Omental fat pad (tissue), 4 donors: ENCODE results near the gene SEMA4G. TPM values are rescaled to one million over a fixed set of nuclear protein-coding genes. Genes with fewer than 3 reads are reported as not detected.

Source experiments
- ATAC-seq: fragments of 150-250 bp; one replicate; pipeline ENCODE4 v1.9.1; 2016; ENCODE audit warnings: mild to moderate bottlenecking, moderate library complexity; ENCODE audit not compliant: low FRiP score
- DNase-seq: peaks from one replicate; pipeline ENCODE4 v3.0.0-alpha.2; 2019; ENCODE audit warnings: low spot score
- total RNA-seq, 4 donors: library from RNA; depleted of rRNA; stranded (reverse); fragments of >200 nt; gene quantifications; one replicate each; pipeline ENCODE4 v1.1.0, GENCODE V29; 2016
- TF ChIP-seq, protein P1 (sequence below), 3 donors: fragments of 450-650 bp; IDR thresholded peaks; one replicate each; pipeline ENCODE4 v1.5.1; 2016 to 2017; ENCODE audit warnings: antibody characterized with exemption in 3 of 3, mild to moderate bottlenecking in 3 of 3, moderate library complexity in 2 of 3

Gene SEMA4G
- total RNA-seq, 4 donors from 2014 or later = 0.47 to 1.4 (median 1.1) TPM

DNA sequence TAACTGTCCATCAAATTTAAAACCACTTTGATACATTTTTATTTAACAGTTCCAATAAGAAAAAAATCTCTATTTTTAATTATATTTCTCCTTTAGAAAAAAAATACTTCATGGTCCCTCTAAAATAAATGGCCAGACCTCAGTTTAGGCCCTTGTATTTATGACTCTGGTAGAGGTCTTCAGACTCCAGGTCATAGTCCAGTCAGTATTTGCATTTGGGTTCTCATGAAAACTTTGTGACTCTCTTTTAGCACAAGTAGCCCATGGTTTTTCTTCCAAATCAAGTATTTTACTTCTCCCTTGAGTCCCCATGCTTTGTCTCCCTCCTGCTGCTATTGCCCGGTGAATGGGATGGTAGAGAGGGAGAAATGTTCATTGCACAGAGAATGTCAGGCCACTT, 5.5 kb upstream of the SEMA4G start:
- no peak for DNase-seq
- TF ChIP-seq, protein P1, sequence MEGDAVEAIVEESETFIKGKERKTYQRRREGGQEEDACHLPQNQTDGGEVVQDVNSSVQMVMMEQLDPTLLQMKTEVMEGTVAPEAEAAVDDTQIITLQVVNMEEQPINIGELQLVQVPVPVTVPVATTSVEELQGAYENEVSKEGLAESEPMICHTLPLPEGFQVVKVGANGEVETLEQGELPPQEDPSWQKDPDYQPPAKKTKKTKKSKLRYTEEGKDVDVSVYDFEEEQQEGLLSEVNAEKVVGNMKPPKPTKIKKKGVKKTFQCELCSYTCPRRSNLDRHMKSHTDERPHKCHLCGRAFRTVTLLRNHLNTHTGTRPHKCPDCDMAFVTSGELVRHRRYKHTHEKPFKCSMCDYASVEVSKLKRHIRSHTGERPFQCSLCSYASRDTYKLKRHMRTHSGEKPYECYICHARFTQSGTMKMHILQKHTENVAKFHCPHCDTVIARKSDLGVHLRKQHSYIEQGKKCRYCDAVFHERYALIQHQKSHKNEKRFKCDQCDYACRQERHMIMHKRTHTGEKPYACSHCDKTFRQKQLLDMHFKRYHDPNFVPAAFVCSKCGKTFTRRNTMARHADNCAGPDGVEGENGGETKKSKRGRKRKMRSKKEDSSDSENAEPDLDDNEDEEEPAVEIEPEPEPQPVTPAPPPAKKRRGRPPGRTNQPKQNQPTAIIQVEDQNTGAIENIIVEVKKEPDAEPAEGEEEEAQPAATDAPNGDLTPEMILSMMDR (IDR thresholded peaks at IDR 0.05) = no peak
- no peak for ATAC-seq

DNA sequence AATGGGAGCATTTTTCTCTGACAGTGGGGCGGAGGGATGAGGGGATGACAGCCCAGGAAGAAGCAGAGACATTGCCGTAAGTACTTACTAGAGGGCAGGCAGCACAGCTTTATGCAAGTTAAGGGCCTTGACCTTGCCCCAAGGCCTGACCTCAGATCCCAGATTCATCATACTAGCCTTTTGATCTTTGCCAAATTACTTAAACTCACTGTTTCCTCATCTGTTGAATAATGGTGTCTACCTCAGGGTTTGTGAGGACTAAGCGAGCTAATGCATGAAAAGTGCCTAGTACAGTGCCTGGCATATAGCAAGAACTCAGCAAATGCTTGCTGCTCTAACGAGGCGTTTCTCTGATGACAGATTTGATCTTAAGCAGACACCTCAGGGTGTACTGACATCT, 3.5 kb upstream of the SEMA4G start:
- no peak for ATAC-seq
- DNase-seq = no peak
- TF ChIP-seq, protein P1 (IDR thresholded peaks at IDR 0.05) = no peak

DNA sequence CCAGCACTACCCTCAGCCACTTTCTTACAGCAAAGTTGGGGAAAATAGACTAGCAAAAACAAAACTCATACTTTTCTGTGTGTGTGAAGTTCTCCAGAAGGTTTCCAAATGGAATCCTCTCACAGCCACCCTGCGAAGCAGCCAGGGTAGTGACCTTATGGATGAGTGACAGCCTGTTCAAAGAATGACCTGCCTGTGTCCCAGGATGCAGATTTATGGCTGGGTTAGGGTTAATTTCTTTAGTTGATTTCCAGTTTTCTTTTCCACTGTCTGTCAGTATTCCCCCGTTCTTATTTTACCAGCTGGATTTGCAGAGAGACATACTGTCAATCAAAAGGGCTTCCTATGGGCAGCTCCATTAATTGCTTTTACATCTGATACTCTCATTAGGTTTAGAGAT, 2.4 kb upstream of the SEMA4G start:
- DNase-seq (no peak), ATAC-seq (no peak)
- TF ChIP-seq, protein P1 (IDR thresholded peaks at IDR 0.05) = no peak

DNA sequence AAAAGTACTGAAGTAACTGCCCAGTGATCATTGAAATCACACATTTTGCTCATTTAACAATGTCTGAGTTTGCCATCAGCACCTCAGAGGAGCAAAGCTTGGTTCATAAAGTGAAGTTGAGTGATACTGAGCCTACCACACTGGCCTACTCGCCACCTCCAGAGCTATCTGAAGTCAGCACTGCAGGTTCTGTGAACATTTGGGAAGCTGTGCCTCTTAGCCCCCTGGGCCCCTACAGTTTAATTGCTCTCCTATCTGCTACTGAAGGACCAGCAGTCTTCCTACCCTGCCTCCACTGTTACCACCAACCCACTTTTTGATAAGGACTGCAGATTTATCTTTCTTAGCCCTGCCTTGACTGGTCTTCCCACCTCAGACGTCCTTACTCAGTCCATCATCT, 2.0 kb upstream of the SEMA4G start:
- TF ChIP-seq, protein P1 (IDR thresholded peaks at IDR 0.05) = no peak
- ATAC-seq (no peak), DNase-seq (no peak)

DNA sequence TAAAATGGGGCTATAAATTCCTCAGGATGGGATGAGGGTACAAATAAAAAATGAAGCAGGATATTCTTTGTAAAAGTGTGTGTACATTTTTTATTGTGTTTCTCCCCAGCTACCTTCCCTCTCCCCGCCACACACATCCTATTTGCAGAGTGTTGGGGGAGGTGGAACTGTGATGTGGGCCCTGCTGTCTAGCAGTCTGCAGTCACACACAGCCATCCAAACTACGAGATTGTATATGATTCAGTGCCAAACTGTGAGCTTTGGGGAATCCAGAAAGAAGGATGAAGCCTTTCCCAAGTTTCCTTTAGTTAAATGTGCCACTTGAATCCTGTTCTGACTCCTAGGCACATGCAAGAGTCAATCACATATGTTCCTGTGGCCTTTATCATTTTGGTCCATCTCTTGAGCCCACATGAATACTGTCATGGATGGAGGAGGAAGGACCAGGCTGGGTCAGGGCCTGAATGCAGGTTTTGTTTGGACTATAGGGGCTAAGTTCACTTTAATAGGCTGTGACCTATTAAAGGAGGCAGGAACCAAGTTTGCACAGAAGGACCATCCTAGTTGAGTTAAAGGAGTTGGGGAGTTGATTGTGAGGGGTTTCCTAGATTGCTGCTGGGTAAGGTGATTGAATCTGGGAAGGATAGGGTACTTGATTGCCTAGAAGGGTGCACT, 1.1 kb upstream of the SEMA4G start:
- TF ChIP-seq, protein P1 (IDR thresholded peaks at IDR 0.05) = no peak
- ATAC-seq (no peak), DNase-seq (no peak)

DNA sequence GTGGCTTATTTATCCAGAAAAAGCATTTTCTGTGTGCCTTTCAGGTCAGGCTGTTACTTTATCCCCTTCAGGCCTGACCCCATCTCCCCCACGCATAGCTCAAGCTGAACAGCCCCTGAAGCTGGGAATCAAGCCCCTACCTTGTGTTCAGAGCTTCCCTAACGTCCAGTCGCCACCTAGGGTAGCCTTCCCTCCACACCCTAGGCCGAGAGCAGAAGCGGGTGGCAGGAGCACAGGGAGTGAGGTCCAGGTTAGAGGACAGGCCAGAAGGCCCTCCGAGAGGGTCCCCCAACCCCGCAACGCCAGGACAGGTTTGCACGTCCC, 479 bp upstream of the SEMA4G start:
- ATAC-seq (peak; percentile 13), DNase-seq (no peak)
- TF ChIP-seq, protein P1 (IDR thresholded peaks at IDR 0.05) = no peak

DNA sequence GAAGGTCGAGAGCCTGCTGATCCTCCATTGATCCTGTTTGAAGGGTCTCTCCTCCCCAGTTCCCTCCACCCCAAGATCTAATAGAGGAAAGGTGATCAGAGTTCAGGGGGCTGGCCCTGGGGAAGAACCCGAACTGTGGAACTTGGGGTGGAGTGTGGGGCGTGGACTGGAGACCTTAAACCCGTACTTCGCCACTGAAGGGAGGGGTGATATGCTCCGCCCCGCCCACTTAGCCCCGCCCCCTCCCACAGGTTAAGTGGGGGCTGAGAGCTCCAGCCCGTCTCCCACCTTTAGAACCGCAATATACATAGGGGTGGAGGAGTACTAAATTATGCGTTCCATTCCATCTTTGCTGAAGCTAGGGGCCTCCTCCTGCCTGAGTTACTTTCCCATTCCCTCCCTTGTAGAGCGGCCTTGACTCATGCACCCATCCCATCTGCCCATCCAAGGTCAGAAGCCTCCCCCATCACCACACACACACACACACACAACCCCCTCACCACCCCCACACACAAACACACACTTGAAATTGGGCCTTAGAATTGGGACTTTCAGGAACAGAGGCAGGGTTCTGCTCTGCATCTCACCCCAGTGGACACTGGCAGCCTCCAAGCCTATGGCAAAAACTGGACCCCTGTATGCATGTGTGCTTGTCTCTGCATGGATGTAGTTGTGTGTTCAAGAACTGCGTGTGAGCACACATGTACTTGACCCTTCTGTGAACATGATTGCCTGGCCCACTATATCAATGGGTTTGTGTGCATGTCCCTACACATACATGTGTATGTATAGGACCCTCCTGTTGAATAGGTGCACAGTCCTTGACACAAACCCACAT, 991 bp downstream of the SEMA4G start:
- TF ChIP-seq, protein P1 (IDR thresholded peaks at IDR 0.05) = no peak
- DNase-seq (no peak), ATAC-seq (peak; percentile 11)
